ENCODE measurements around the gene RALGPS2. TPM values are rescaled to one million over a fixed set of nuclear protein-coding genes. Genes with fewer than 3 reads are reported as not detected.

The RALGPS2 gene
- total RNA-seq, 1 donor from 2014 or later: 47.8 TPM

GRCh38 chr1:178927003-178927402, 202.0 kb downstream of the RALGPS2 start:
- Mint-ChIP-seq H3K4me3 (no peak overlapping the region), H3K27ac (peak overlapping the region; percentile 54), H3K4me1 (ENCODE audit: unreplicated experiment) (peaks cover 37% of the 10 kb centered on the region), H3K27me3 (no peaks in the 10 kb centered on the region), H3K9me3 (peaks cover 13% of the 10 kb centered on the region), H3K36me3 (peaks cover 21% of the 10 kb centered on the region)
- TF ChIP-seq, protein P1, sequence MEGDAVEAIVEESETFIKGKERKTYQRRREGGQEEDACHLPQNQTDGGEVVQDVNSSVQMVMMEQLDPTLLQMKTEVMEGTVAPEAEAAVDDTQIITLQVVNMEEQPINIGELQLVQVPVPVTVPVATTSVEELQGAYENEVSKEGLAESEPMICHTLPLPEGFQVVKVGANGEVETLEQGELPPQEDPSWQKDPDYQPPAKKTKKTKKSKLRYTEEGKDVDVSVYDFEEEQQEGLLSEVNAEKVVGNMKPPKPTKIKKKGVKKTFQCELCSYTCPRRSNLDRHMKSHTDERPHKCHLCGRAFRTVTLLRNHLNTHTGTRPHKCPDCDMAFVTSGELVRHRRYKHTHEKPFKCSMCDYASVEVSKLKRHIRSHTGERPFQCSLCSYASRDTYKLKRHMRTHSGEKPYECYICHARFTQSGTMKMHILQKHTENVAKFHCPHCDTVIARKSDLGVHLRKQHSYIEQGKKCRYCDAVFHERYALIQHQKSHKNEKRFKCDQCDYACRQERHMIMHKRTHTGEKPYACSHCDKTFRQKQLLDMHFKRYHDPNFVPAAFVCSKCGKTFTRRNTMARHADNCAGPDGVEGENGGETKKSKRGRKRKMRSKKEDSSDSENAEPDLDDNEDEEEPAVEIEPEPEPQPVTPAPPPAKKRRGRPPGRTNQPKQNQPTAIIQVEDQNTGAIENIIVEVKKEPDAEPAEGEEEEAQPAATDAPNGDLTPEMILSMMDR (conservative IDR thresholded peaks at IDR 0.05): no peak
- no peak for DNase-seq (ENCODE audit: extremely low spot score, unreplicated experiment)

DNA sequence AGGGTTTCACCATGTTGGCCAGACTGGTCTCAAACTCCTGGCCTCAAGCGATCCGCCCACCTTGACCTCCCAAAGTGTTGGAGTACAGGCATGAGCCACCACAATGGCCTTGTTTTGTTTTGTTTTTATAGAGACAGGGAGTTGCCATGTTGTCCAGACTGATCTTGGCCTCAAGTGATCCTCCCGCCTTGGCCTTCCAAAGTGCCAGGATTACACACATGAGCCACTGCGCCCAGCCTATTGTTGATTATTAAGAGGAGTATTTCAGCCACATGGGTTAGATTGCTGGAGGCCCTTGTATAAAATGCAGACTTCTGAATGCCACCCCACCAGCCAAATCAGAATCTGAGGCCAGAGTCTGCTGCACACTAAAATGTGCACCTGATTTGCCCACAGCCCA, 203.0 kb downstream of the RALGPS2 start:
- Mint-ChIP-seq H3K4me3 (no peak overlapping the region), H3K27me3 (no peaks in the 10 kb centered on the region), H3K36me3 (peaks cover 12% of the 10 kb centered on the region), H3K9me3 (peaks cover 7% of the 10 kb centered on the region), H3K4me1 (ENCODE audit: unreplicated experiment) (peaks cover 47% of the 10 kb centered on the region), H3K27ac (no peak overlapping the region)
- DNase-seq (ENCODE audit: extremely low spot score, unreplicated experiment): no peak
- TF ChIP-seq, protein P1 (conservative IDR thresholded peaks at IDR 0.05): no peak

DNA sequence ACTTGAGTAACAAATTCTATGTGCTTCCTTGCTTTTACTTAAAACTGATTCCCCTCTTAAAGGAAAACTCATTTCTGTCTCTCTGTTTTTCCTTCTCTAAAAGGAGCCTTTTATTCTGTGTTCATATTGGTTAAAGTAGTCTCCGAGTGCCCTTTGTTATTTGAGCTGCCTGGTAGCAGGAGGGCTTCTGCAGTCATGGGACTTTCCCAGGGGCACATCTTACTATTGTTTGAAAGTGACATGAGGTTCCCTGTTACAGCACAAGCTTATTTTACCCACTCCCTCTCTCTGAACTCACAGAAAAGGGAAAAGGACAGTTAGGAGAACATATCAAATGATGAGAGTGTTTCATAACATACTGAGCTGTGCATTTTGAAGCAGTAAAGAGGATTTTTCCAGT, 203.9 kb downstream of the RALGPS2 start:
- Mint-ChIP-seq H3K4me1 (ENCODE audit: unreplicated experiment) (peaks cover 55% of the 10 kb centered on the region), H3K27ac (peak overlapping the region; percentile 64), H3K4me3 (peak overlapping the region; percentile 12), H3K36me3 (peaks cover 7% of the 10 kb centered on the region), H3K9me3 (peaks cover 6% of the 10 kb centered on the region), H3K27me3 (no peaks in the 10 kb centered on the region)
- TF ChIP-seq, protein P1 (conservative IDR thresholded peaks at IDR 0.05): no peak
- DNase-seq (ENCODE audit: extremely low spot score, unreplicated experiment): no peak

DNA sequence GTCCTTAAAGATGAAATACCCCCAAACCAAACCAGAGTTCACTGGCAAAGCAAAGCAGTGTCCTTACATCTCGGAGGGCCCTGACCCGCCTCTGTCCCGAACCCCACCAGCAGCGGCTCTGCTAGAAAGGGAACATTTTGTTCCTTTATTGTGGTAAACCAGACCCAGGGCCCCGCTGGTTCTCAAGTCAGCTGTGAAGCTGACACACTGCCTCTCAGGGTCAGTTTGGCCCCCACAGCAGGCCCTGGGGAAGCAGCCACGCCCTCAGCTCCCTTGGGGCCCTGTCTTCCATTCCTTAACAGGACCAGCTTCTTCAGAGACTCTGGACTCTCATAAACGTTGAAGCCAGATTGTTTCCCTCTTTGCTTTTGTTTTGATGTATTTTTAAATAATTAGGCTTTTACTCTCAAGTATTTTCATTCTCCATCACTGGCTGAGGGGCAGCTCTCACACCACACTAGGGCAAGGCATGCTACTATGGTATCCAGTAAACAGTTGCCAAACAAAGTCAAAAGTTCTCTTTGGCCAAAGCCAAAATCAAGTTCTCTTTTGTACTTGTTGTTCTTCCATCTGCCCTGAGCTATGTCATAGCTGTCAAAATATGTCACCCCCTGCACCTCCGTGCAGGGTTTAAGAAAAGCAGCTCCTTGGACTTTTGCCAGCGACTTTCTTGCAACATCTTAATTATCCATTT, 207.0 kb downstream of the RALGPS2 start:
- H3K4me1 Mint-ChIP-seq (ENCODE audit: unreplicated experiment): peaks cover 73% of the 10 kb centered on the region
- peak overlapping the region; percentile 20 for H3K4me3 Mint-ChIP-seq
- no peaks in the 10 kb centered on the region for H3K9me3 Mint-ChIP-seq
- H3K36me3 Mint-ChIP-seq: no peaks in the 10 kb centered on the region
- H3K27ac Mint-ChIP-seq: peak overlapping the region; percentile 71
- DNase-seq (ENCODE audit: extremely low spot score, unreplicated experiment): no peak
- TF ChIP-seq, protein P1 (conservative IDR thresholded peaks at IDR 0.05): no peak
- H3K27me3 Mint-ChIP-seq: no peaks in the 10 kb centered on the region

DNA sequence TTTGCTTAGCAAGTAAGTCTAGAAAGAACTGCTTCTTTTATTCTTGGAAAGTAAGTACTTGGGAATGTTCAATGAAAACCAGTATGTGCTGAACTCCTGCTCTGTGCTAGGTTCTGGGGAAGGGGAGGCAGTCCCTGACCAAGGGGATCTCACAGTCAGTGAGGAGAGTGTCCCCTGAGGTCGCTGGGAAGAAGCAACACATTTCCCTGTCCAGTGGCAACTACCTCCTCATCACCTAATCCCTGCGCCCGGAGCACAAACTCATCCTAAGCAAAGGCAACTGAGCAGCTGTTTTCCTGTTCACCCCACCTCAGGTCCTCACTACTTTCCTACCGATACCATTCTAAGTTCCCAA, 207.5 kb downstream of the RALGPS2 start:
- Mint-ChIP-seq H3K27me3 (no peaks in the 10 kb centered on the region), H3K27ac (peak overlapping the region; percentile 71)
- TF ChIP-seq, protein P1 (conservative IDR thresholded peaks at IDR 0.05): no peak

More for the DNA sequence above, 207.5 kb downstream of the RALGPS2 start:
- DNase-seq (ENCODE audit: extremely low spot score, unreplicated experiment): no peak
- H3K9me3 Mint-ChIP-seq: no peaks in the 10 kb centered on the region
- peak overlapping the region; percentile 20 for H3K4me3 Mint-ChIP-seq
- H3K4me1 Mint-ChIP-seq (ENCODE audit: unreplicated experiment): peaks cover 72% of the 10 kb centered on the region
- no peaks in the 10 kb centered on the region for H3K36me3 Mint-ChIP-seq

All from type B pancreatic cell (in vitro differentiated cells).